Esophagus squamous epithelium (tissue), 4 donors: Measurements from ENCODE around the gene PTPRCAP.

Experiments used
- CTCF ChIP-seq, 6 experiments: fragments of 450-650 bp in 4 of 6; fragments of 200-600 bp in 2 of 6; sonication (generic) in 2 of 6; IDR thresholded peaks; one replicate each; pipeline ENCODE4 v1.5.1; 2016 to 2019; ENCODE audit warnings: antibody characterized with exemption in 6 of 6, mild to moderate bottlenecking in 4 of 6, moderate library complexity in 4 of 6
- POLR2A ChIP-seq, 4 donors: fragments of 450-650 bp; IDR thresholded peaks; one replicate each; pipeline ENCODE4 v1.6.1; 2017; ENCODE audit warnings: antibody characterized with exemption in 4 of 4, mild to moderate bottlenecking in 4 of 4, moderate library complexity in 3 of 4

DNA sequence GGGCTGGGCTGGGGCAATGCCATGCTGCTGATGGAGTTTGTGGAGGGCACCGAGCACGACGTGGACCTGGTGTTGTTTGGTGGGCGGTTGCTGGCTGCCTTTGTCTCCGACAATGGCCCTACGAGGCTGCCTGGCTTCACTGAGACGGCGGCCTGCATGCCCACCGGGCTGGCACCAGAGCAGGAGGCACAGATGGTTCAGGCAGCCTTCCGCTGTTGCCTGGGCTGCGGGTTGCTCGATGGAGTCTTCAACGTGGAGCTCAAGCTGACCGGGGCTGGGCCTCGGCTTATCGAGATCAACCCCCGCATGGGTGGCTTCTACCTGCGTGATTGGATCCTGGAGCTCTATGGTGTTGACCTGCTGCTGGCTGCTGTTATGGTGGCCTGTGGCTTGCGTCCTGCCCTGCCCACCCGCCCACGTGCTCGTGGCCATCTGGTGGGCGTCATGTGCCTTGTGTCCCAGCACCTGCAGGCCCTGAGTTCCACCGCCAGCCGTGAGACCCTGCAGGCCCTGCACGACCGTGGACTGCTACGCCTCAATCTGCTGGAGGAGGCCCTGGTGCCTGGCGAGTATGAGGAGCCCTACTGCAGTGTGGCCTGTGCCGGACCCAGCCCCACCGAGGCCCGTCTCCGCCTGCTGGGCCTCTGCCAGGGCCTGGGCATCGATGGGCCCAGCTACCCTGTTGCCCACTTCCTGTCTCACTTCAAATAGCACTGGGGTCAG lies 13.4 kb downstream of the PTPRCAP start:
- no peak for TF ChIP-seq CTCF (IDR thresholded peaks at IDR 0.05)
- TF ChIP-seq POLR2A (IDR thresholded peaks at IDR 0.05), result no peak
